Measurements from ENCODE around the gene CD207. TPM values are rescaled to one million over a fixed set of nuclear protein-coding genes. Genes with fewer than 3 reads are reported as not detected.

The CD207 gene
- total RNA-seq, 1 donor from 2014 or later: not detected

- Histone ChIP-seq H3K36me3 (no peaks in the 10 kb centered on the region), H3K9ac (no peak overlapping the region), H3F3A (ENCODE audit: low read depth) (no peaks in the 10 kb centered on the region), H3K4me3 (no peak overlapping the region), H3K27me3 (no peaks in the 10 kb centered on the region), H3K4me2 (no peak overlapping the region), H3K9me3 (ENCODE audit: low read depth) (no peaks in the 10 kb centered on the region), H2AFZ (replicated peaks) (no peak overlapping the region), H4K20me1 (ENCODE audit: low read depth) (no peaks in the 10 kb centered on the region), H3K4me1 (peaks cover 3% of the 10 kb centered on the region), H3K27ac (no peak overlapping the region), H3K79me2 (ENCODE audit: low read depth) (no peaks in the 10 kb centered on the region)
- no peaks in the 10 kb centered on the region for H3K36me3 Mint-ChIP-seq
- no peaks in the 10 kb centered on the region for H3K4me1 Mint-ChIP-seq
- H3K9me3 Mint-ChIP-seq: no peaks in the 10 kb centered on the region
- no peak for DNase-seq (ENCODE audit: low spot score)
- peaks cover 12% of the 10 kb centered on the region for H3K27me3 Mint-ChIP-seq (ENCODE audit: insufficient read depth, low read depth)
- no peak for TF ChIP-seq EZH2phosphoT487 (IDR thresholded peaks at IDR 0.05)
- TF ChIP-seq CTCF (IDR thresholded peaks at IDR 0.05): no peak
- no peak for TF ChIP-seq EZH2 (IDR thresholded peaks at IDR 0.05)
- no peak overlapping the region for H3K4me3 Mint-ChIP-seq
- no peak overlapping the region for H3K27ac Mint-ChIP-seq
These were observed 8.8 kb downstream of the CD207 start for GRCh38 chr2:70826696-70827350.

- no peak overlapping the region for H3K27ac Mint-ChIP-seq
- H3K9ac ChIP-seq: no peak overlapping the region
These were observed 12.4 kb downstream of the CD207 start for GRCh38 chr2:70823249-70823648.

GRCh38 chr2:70822843-70823242 lies 12.8 kb downstream of the CD207 start:
- Histone ChIP-seq H3K4me1 (no peaks in the 10 kb centered on the region), H2AFZ (replicated peaks) (no peak overlapping the region), H4K20me1 (ENCODE audit: low read depth) (no peaks in the 10 kb centered on the region), H3K9ac (no peak overlapping the region), H3K27ac (no peak overlapping the region), H3K9me3 (ENCODE audit: low read depth) (no peaks in the 10 kb centered on the region), H3K4me2 (no peak overlapping the region), H3K36me3 (no peaks in the 10 kb centered on the region), H3F3A (ENCODE audit: low read depth) (no peaks in the 10 kb centered on the region), H3K79me2 (ENCODE audit: low read depth) (no peaks in the 10 kb centered on the region), H3K4me3 (no peak overlapping the region), H3K27me3 (no peaks in the 10 kb centered on the region)
- no peak overlapping the region for H3K27ac Mint-ChIP-seq
- no peak for DNase-seq (ENCODE audit: low spot score)
- peaks cover 8% of the 10 kb centered on the region for H3K27me3 Mint-ChIP-seq (ENCODE audit: insufficient read depth, low read depth)
- TF ChIP-seq EZH2 (IDR thresholded peaks at IDR 0.05) (no peak), CTCF (IDR thresholded peaks at IDR 0.05) (no peak), EZH2phosphoT487 (IDR thresholded peaks at IDR 0.05) (no peak)
- H3K4me1 Mint-ChIP-seq: no peaks in the 10 kb centered on the region
- H3K4me3 Mint-ChIP-seq: no peak overlapping the region
- H3K9me3 Mint-ChIP-seq: no peaks in the 10 kb centered on the region
- no peaks in the 10 kb centered on the region for H3K36me3 Mint-ChIP-seq

More at GRCh38 chr2:70823249-70823648, 12.4 kb downstream of the CD207 start:
- no peaks in the 10 kb centered on the region for H3K4me1 ChIP-seq
- H2AFZ ChIP-seq (replicated peaks): no peak overlapping the region
- peaks cover 8% of the 10 kb centered on the region for H3K27me3 Mint-ChIP-seq (ENCODE audit: insufficient read depth, low read depth)
- H3K4me3 Mint-ChIP-seq: no peak overlapping the region
- no peak for TF ChIP-seq EZH2phosphoT487 (IDR thresholded peaks at IDR 0.05)
- no peak for TF ChIP-seq EZH2 (IDR thresholded peaks at IDR 0.05)
- TF ChIP-seq CTCF (IDR thresholded peaks at IDR 0.05): no peak
- H3K9me3 Mint-ChIP-seq: no peaks in the 10 kb centered on the region
- no peaks in the 10 kb centered on the region for H3F3A ChIP-seq (ENCODE audit: low read depth)
- H3K4me2 ChIP-seq: no peak overlapping the region
- no peak overlapping the region for H3K27ac ChIP-seq
- no peaks in the 10 kb centered on the region for H3K4me1 Mint-ChIP-seq
- H3K27me3 ChIP-seq: no peaks in the 10 kb centered on the region
- no peaks in the 10 kb centered on the region for H3K9me3 ChIP-seq (ENCODE audit: low read depth)
- no peak for DNase-seq (ENCODE audit: low spot score)
- no peaks in the 10 kb centered on the region for H3K79me2 ChIP-seq (ENCODE audit: low read depth)
- H3K36me3 ChIP-seq: no peaks in the 10 kb centered on the region
- no peaks in the 10 kb centered on the region for H3K36me3 Mint-ChIP-seq
- no peak overlapping the region for H3K4me3 ChIP-seq
- no peaks in the 10 kb centered on the region for H4K20me1 ChIP-seq (ENCODE audit: low read depth)
